Right renal pelvis (tissue), 4 donors: ENCODE measurements around the gene ERVH48-1. TPM values are rescaled to one million over a fixed set of nuclear protein-coding genes. Genes with fewer than 3 reads are reported as not detected.
"Not testable (repeated sequence)": the region's sequence is repeated elsewhere in the genome, so short reads cannot be mapped to it uniquely, and the experiment has no call there.

Experiments used
- DNase-seq, 4 donors: peaks; one replicate each; pipeline ENCODE4 v3.0.0-alpha.2; 2013; ENCODE audit warnings: low read depth in 4 of 4, low spot score in 3 of 4, missing footprints in 1 of 4
- polyA plus RNA-seq, 4 donors: library from polyadenylated mRNA; unstranded; fragments of 120-200 nt; gene quantifications; one replicate each; pipeline ENCODE4 v1.2.1, GENCODE V29; 2013; ENCODE audit not compliant: insufficient read length in 4 of 4

The ERVH48-1 gene
- polyA plus RNA-seq, 4 donors: 0.27 to 0.59 (median 0.29) TPM

DNA sequence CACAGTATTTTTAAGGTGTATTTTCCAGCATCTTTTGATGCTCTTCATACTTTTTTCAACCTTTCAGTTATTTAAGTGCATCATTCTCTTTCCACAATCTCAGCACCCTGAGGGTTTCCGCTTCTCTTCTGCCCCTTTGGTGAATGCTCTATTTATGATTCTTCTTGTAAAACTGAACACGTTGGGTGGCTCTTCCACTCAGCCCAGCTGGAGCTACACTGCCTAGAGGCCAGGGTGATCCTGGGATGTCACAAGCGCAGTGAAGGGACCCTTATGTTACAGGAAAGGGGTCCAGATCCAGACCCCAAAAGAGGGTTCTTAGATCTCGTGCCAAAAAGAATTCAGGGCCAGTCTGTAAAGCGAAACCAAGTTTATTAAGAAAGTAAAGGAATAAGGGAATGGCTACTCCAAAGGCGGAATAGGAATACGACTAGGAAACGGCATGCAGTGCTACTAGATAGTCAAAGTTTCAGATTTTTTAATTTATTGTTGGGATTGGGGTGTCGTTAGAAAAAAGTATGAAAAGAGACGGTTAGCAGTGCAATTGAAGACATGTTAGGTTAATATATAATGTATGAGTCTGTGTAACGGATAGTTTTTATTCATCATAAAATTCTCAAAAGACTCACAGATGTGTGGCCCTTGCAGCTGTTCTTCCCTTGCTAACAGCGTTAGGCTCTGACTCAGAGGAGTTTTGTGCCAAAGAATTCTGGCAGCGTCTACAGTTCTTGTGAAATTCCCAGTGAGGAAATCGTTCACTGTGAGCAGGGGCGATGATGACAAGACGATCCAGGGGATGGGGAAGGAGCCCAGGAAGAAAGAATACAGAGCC is 14.4 kb upstream of the ERVH48-1 start:
- peak in 3 of 4 donors; percentile 64 to 71 (median 68) for DNase-seq

DNA sequence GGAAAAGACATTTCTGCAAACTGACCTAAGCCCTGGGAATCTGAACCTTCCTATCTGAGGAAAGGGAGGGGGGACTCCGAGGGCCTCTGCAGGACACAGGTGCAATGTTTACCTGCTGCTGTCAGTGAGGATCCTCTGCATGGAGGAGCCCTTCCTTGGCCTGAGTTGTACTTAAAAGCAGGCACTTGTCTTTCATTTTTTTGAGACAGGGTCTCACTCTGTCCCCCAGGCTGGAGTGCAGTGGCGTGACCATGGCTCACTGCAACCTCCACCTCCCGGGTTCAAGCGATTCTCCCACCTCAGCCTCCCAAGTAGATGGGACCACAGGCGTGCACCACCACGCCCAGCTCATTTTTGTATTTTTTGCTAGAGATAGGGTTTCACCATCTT is 13.2 kb upstream of the ERVH48-1 start:
- DNase-seq: not testable (repeated sequence)

DNA sequence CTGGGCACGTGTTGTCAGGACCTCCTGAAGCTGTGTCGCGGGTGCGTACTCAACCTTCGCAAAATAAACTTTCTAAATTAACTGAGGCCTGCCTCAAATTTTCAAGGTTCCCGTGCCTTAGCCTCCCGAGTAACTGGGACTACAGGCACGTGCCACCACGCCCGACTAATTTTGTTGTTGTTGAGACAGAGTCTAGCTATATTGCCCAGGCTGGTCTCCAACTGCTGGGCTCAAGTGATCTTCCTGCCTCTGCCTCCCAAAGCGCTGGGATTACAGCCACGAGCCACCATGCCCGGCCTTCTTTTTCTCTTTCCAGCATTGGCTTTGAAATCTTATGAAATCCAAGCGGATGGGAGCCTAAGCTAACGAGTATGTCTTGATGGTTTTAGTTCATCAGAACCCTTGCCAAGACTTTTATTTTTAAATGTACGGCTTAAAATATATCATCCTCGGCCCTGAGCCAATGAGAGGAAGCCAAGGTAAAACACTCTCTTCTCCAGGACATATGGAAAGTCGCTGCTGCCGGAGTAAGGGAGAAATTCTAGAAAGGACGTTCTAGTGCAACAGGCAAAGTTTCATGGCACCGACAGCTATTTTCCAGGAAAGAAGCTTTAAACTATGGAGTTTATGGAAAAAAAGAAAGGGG is 12.7 kb upstream of the ERVH48-1 start:
- no peak for DNase-seq

DNA sequence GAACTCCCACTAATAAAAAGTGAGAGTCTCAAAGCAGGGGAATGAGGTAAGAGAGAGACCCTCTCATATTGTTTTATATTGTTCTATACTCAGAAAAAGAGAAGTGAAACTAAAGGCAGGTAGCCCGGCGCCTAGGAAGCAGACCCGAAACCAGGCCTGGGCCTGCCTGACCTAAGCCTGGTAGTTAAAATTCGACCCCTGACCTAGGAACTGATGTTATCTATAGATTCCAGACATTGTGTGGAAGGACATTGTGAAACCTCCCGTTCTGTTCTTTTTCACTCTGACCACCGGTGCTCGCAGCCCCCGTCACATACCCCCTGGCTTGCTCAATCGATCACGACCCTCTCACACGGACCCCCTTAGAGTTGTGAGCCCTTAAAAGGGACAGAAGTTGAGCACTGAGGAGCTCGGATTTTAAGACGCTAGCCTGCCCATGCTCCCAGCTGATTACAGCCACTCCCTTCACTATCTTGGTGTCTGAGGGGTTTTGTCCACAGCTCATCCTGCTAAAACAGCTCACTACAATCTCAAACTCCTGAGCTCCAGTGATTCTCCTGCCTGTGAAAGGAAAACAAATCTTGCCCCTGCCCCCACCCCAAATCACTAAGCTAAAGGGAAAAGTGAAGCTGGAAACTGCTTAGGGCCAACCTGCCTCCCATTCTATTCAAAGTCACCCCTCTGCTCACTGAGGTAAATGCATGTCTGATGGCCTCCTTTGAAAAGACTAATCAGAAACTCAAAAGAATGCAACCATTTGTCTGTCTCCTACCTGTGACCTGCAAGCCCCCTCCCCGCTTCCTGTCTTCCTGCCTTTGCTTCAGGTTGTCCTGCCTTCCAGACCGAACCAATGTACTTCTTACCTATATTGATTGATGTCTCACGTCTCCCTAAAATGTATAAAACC is 11.9 kb upstream of the ERVH48-1 start:
- not testable (repeated sequence) for DNase-seq

- DNase-seq: not testable (repeated sequence)
These were observed 10.9 kb upstream of the ERVH48-1 start for GRCh38 chr21:42936360-42936759.

DNA sequence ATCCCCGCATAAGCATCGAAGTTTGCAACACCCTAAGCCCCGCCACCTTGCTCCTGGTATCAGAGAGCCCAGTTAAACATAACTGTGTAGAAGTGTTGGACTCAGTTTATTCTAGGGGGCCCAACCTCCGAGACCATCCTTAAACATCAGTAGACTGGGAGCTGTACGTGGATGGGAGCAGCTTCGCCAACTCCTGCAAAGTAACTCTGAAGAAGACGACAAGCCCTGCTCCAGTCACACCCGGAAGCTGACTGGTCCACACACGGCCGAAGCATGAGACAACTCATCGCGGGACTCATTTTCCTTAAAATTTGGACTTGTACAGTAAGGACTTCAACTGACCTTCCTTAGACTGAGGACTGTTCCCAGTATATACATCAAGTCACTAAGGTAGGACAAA is 8.5 kb upstream of the ERVH48-1 start:
- not testable (repeated sequence) for DNase-seq

DNA sequence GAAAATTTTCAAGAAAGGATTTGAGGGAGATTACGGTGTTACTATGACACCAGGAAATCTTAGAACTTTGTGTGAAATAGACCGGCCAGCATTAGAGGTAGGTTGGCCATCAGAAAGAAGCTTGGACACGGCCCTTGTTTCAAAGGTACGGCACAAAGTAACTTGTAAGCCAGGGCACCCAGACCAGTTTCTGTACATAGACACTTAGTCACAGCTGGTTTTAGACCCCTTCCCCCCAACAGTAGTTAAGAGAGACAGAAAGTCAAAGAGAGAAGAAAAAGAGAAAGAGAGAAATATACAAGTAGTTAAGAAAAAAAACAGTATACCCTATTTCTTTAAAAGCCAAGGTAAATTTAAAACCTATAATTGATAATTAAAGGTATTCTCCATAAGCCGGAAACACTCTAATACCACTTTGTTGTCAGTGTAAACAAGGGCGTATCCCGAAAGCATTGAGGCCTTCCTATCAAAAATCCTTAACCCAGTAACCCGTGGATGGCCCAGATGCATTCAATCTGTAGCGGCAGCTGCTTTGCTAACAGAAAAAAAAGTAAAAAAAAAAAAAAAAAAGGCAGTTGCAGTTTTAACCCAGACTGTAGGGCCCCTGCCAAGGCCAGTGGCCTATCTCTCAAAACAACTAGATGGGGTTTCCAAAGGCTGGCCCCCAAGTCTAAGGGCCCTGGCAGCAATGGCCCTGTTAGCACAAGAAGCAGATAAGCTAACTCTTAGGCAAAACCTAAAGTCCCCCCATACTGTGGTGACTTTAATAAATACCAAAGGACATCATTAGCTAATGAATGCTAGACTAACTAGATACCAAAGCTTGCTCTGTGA is 7.9 kb upstream of the ERVH48-1 start:
- DNase-seq: not testable (repeated sequence)

DNA sequence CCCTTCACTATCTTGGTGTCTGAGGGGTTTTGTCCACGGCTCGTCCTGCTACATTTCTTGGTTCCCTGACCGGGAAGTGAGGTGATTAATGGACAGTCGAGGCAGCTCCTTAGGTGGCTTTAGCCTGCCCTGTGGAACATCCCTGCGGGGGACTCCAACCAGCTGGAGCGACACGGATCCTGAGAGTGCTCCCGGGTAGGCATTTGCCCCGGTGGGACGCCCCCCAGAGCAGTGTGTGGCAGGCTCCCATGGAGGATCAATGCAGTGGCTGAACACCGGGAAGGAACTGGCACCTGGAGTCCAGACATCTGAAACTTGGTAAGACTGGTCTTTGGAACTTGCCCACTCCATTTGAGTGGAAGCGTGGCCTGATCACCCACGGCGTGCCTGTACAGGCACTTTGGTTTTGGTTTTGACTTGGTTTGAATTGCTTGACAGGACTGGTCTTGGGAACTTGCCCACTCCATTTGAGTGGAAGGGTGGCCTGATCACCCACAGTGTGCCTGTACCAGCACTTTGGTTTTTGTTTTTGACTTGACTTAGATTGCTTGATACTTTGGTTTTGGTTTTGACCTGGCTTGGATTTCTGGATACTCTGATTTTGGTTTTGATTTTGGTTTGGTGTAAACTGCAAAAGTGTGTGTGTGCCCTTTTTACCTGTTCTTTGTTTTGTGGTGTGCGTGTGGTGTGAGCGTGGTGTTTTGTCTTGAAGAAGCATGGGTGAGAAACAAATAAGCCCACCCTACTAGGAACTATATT is 7.1 kb upstream of the ERVH48-1 start:
- DNase-seq: not testable (repeated sequence)

GRCh38 chr21:42931560-42932235 is 6.3 kb upstream of the ERVH48-1 start:
- no peak for DNase-seq

DNA sequence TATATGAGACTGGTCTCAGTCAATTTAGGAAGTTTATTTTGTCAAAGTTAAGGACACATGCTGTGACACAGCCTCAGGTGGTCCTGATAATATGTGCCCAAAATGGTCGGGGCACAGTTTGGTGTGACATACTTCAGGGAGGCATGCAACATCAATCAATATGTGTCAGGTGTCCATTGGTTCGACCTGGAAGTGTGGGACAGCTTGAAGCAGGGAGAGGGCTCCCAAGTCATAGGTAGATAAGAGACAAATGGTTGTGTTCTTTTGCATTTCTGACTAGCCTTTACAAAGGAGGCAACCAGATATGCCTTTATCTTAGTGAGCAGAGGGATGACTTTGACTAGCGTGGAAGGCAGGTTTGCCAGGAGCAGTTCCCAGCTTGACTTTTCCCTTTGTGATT is 4.5 kb upstream of the ERVH48-1 start:
- no peak for DNase-seq

GRCh38 chr21:42927474-42928200 is 2.2 kb upstream of the ERVH48-1 start:
- DNase-seq: not testable (repeated sequence)

GRCh38 chr21:42924433-42924751 is 1.0 kb downstream of the ERVH48-1 start:
- DNase-seq: no peak

GRCh38 chr21:42923553-42924432 is 1.6 kb downstream of the ERVH48-1 start:
- peak; percentile 66 to 82 (median 77) for DNase-seq

DNA sequence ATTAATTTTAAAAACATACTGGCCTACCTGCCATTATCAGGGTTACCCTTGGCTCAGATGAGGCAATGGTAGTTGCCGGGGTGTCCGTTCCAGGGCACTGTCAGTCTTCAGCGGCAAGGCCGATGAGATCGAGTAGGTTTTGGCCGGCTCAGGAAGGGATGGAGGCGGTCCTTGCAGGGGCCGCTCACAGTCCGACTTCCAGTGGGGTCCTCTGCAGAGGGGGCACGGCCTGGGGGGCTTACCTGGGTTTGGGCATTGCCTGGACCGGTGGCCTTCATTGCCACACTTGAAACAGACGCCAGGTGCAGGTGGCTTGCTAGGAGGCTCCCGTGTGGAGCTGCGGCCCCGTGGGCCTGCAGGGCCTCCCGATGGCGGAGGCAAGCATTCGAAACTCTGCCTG is 2.5 kb downstream of the ERVH48-1 start:
- no peak for DNase-seq

GRCh38 chr21:42921927-42922326 is 3.5 kb downstream of the ERVH48-1 start:
- DNase-seq: no peak

GRCh38 chr21:42918291-42918690 is 7.1 kb downstream of the ERVH48-1 start:
- DNase-seq: no peak

DNA sequence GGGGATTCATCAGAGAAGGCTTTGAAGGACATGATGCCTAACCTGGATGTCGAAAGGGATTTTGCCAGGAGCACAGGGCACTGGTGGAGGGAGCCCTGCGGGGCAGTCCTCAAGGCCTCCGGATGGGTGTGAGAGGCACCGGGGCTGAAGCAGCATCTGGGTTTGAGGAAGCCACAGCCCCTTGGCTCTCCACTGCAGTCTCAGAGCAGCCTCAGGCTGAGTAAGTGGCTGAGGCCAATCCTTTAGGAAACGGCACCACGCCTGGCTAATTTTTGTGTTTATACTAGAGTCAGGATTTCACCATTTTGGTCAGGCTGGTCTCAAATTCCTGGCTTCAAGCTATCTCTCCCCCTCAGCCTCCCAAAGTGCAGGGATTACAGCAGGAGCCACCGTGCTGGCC is 12.0 kb downstream of the ERVH48-1 start:
- DNase-seq: no peak
